ENCODE data around the gene ROR1.
"Not testable (repeated sequence)": the region's sequence is repeated elsewhere in the genome, so short reads cannot be mapped to it uniquely, and the experiment has no call there.

ROR1 gene

DNA sequence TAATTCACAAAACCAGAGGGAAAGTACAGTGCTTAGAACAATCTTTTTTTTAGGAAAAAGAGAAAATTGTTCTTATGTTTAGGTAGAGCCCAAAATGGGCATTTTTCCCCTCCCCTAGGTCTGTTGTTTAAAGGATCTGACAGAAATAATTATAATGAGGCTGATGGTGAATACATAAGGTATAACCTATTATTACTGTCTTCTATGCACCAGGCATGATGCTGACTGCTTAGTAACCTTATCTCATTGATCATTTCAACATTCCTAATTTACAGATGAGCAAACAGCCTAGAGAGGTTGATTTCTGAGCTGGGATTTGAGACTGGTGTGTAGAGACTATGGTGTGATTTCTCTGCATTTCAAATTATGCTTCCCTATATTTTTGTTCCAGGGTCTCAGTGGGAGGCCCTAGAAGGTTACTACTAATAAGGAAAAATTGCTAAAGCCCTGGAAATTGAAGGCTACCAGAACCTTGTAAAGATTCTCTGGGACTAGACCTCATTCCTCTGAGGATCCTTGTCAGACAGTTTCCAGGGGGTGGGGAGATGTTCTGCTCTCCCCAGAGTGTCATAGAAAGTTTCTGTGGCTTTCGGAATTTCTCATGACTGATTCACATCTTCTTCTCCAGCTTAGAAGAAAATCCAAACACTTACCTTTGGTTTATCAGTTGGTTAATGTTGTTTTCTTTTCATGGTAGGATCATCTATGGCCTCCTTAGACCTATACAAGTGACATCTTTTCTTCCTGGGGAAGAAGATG lies 44.9 kb downstream of the ROR1 start:
- Mint-ChIP-seq H3K4me1 (ENCODE audit: low read depth) (no peaks in the 10 kb centered on the region), H3K27me3 (peaks cover 9% of the 10 kb centered on the region), H3K9me3 (ENCODE audit: low read depth) (no peaks in the 10 kb centered on the region), H3K27ac (no peak overlapping the region), H3K36me3 (no peaks in the 10 kb centered on the region), H3K4me3 (no peak overlapping the region)

DNA sequence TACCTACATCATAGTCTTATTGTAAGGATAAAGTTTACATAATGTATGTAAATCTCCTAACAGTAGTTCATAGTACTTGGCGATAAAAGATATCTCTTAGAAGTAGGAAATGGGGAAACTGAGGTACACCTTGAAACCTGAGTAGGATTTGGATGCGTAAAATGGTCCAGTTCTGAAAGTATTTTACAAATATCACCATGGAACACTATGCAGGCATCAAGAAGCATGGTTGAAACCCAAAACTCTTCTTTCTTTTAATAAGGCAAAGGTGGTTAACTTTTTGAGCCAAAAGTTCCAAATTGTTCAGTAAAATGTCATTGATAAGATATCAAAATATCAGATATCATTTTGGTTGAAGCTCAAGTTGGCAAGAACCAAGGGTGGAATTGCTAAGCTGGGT lies 46.0 kb downstream of the ROR1 start:
- Mint-ChIP-seq H3K27ac (no peak overlapping the region), H3K36me3 (no peaks in the 10 kb centered on the region), H3K27me3 (peaks cover 9% of the 10 kb centered on the region), H3K4me1 (ENCODE audit: low read depth) (no peaks in the 10 kb centered on the region), H3K4me3 (no peak overlapping the region), H3K9me3 (ENCODE audit: low read depth) (no peaks in the 10 kb centered on the region)

DNA sequence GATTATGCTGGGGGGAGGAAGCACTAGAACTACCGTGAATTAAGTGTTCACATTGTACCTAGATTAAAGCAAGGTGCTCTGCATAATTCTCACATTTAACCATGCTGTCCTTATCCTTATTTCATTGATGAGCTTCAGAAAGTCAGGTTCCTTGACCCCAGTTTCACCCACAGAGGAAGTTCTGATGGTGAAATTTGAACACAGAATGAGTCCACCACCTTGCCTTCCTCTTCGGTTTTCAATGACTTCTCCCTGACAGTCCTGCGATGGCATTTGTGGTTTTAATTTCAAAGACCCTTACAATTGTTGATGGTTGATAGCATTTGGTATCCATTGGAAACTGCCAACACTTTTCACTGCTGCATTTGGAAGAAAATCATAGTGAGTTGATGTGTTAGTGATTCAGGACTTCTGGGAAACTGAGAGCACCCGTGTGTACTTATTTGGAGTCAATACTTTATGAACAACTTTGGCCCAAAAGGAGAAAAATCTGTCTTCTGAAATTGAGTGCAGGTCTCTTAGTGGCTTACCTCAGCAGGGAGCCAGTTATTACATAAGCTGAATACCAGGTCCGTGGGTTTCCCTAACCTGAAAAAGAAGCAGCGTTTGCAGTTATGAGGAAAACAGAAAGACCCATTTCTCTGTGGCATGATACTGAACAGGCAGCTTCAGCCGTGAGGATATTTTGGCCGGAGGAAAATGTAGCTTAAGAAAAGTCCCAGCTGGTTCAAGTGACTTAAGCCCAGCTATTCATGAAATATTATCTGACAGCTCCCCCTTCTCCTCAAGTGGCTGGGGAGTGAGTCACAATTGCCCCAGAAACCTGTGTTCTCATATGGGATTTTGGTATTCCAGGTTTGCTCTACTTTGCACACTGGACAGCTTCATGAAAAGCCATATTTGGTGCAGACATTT lies 47.5 kb downstream of the ROR1 start:
- peaks cover 7% of the 10 kb centered on the region for H3K27me3 Mint-ChIP-seq
- no peaks in the 10 kb centered on the region for H3K4me1 Mint-ChIP-seq (ENCODE audit: low read depth)
- no peaks in the 10 kb centered on the region for H3K36me3 Mint-ChIP-seq
- no peaks in the 10 kb centered on the region for H3K9me3 Mint-ChIP-seq (ENCODE audit: low read depth)
- H3K27ac Mint-ChIP-seq = no peak overlapping the region
- no peak overlapping the region for H3K4me3 Mint-ChIP-seq

DNA sequence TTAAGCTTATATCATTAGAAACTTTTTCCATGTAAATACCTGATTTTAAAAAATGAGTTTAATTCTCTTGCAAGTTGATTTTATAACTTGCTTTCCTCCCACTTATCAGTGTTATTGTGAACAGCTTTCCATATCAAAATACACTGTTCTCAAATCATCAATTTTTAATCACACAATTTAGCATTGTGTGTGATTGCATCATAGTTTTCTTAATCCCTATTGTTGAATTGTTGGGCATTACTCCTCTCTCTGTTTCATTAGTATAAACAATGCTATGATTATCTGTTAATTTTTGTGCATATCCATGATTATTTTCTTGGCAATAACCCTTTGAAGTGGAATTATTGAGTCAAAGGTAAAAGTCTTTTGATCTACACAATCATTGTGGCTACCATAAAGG lies 48.7 kb downstream of the ROR1 start:
- H3K4me1 Mint-ChIP-seq (ENCODE audit: low read depth) = no peaks in the 10 kb centered on the region
- H3K36me3 Mint-ChIP-seq = no peaks in the 10 kb centered on the region
- peaks cover 6% of the 10 kb centered on the region for H3K27me3 Mint-ChIP-seq
- no peak overlapping the region for H3K27ac Mint-ChIP-seq
- no peak overlapping the region for H3K4me3 Mint-ChIP-seq
- H3K9me3 Mint-ChIP-seq (ENCODE audit: low read depth) = no peaks in the 10 kb centered on the region

DNA sequence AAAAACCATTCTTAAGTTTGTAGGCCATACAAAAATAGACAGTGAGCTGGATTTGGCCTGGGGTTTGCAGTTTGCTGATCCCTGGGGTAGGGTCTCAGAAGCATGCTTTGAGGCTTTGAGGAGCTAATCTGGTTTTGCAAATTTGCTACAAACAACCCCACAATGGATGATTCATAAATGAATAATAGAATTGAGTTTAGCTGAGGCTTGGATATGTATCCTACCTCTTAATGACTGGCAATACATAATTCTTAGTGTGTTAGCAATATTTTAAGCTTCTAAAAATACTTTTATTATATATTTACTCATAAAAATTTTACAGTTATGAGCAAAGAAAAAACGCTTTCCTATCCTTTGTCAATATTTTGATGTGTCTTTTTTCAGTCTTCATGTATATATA lies 50.6 kb downstream of the ROR1 start:
- Mint-ChIP-seq H3K36me3 (no peaks in the 10 kb centered on the region), H3K27ac (no peak overlapping the region), H3K4me1 (ENCODE audit: low read depth) (no peaks in the 10 kb centered on the region), H3K27me3 (peaks cover 7% of the 10 kb centered on the region), H3K4me3 (no peak overlapping the region), H3K9me3 (ENCODE audit: low read depth) (no peaks in the 10 kb centered on the region)

DNA sequence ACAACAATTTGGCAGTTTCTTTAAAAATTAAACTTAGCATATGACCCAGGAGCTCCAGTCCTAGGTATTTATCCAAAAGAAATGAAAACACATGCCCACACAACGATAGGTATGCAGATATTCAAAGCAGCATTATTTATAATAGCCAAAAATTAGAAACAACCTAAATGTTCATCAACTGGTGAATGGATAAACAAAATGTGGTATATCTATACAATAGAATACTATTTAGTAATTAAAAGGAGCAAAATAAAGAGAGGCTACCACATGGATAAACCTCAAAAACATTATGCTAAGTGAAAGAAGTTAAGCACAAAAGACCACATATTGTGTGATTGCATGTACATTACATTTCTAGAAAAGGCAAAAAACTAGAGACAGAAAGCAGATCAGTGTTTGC lies 51.3 kb downstream of the ROR1 start:
- H3K36me3 Mint-ChIP-seq = no peaks in the 10 kb centered on the region
- H3K27ac Mint-ChIP-seq = no peak overlapping the region
- H3K27me3 Mint-ChIP-seq = peaks cover 7% of the 10 kb centered on the region
- H3K4me3 Mint-ChIP-seq = no peak overlapping the region
- H3K9me3 Mint-ChIP-seq (ENCODE audit: low read depth) = no peaks in the 10 kb centered on the region
- H3K4me1 Mint-ChIP-seq (ENCODE audit: low read depth) = no peaks in the 10 kb centered on the region

DNA sequence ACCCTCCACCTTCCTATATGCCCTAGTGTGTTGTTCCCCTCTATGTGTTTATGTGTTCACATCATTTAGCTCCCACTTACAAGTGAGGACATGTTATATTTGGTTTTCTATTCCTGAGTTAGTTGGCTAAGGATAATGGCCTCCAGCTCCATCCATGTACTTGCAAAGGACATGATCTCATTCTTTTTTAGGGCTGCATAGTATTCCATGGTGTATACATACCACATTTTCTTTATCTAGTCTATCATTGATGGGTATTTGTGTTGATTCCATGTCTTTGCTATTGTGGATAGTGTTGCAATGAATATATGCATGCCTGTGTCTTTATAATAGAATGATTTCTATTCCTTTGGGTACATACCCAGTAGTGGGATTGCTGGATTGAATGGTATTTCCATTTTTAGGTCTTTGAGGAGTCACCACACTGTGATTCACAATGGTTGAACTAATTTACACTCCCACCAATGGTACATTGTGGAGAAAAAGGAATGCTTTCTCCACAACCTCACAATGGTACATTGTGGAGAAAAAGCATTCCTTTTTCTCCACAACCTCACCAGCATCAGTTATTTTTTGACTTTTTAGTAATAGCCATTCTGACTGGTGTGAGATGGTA lies 52.5 kb downstream of the ROR1 start:
- not testable (repeated sequence) for H3K27me3 Mint-ChIP-seq; H3K9me3 Mint-ChIP-seq (ENCODE audit: low read depth); H3K4me1 Mint-ChIP-seq (ENCODE audit: low read depth); H3K4me3 Mint-ChIP-seq; H3K36me3 Mint-ChIP-seq; H3K27ac Mint-ChIP-seq

DNA sequence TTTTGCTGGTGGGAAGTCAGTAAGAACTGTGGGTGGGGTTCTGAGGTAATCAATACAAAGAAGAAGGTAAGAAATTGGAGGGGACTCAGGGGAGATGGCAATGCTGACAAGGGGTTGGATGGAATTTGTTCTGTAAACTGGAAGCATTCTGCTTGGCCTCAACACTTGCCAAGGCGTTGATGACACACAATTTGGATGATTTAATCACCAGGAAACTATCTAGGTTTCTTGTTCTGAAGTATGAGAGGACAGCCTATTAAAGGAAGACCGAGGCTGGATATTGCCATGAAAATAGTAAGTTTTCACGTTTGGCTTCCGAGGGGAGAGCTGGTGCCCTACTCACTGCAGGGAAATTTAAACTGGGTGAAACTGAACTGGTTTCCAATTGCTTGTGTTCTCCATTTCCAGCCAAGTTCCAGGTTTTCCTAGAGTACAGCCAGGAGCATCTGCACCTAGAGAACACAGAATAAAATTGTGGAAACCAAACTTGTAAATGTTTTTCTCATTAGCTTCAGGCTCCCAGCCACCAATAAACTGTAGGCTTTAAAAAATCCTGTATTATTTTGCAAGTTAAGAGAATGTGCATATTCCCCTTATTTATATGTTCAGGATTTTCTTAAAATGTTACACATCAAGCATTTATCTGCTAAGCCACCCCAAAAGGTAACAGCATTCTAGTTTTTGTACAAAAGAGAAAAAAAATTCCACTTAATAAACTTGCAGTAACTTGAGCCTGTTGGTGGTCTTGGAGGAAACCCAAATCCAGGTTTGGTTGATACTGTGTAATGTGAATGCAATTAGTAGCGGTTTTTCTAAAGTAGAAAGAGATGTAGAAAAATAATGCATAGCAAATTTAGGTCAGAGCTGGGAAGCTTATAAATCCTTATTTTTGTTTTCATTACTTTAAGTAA lies 53.8 kb downstream of the ROR1 start:
- Mint-ChIP-seq H3K27me3 (peaks cover 7% of the 10 kb centered on the region), H3K36me3 (no peaks in the 10 kb centered on the region), H3K4me3 (no peak overlapping the region), H3K4me1 (ENCODE audit: low read depth) (no peaks in the 10 kb centered on the region), H3K27ac (no peak overlapping the region), H3K9me3 (ENCODE audit: low read depth) (no peaks in the 10 kb centered on the region)

DNA sequence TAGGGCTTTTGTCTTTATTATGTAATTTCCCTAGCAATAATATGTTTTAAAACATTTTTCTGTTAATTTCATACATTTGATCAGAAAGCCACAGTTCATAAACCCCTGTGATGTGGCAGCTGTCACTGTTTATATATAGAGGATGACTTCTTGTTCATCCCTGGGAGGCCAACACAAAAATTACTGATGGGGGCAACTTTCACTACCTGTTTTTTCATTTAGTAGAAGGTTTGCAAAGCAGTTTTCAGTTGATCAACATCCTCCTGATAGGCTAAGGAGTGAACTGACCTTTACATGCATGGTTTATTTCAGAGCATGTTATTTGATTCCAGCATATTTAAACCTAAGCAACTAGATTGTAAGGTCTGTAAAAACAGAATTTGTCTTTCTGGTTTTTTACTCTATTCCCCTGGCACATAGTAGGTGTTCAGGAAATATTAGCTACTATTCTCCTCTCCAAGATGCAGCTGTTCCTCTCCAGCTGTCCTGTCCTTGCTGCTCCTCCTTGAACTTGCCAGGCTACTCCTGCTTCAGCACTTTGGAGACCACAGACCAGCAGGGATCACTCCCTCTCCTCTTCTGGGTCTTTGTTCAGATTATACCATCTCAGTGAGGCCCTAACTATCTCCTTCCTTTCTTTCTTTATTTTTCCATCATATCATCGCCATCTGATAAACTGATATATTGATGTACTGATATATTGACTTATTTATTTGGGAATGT lies 54.7 kb downstream of the ROR1 start:
- no peak overlapping the region for H3K4me3 Mint-ChIP-seq
- no peaks in the 10 kb centered on the region for H3K9me3 Mint-ChIP-seq (ENCODE audit: low read depth)
- H3K36me3 Mint-ChIP-seq = no peaks in the 10 kb centered on the region
- H3K27me3 Mint-ChIP-seq = peaks cover 7% of the 10 kb centered on the region
- no peak overlapping the region for H3K27ac Mint-ChIP-seq
- H3K4me1 Mint-ChIP-seq (ENCODE audit: low read depth) = no peaks in the 10 kb centered on the region

DNA sequence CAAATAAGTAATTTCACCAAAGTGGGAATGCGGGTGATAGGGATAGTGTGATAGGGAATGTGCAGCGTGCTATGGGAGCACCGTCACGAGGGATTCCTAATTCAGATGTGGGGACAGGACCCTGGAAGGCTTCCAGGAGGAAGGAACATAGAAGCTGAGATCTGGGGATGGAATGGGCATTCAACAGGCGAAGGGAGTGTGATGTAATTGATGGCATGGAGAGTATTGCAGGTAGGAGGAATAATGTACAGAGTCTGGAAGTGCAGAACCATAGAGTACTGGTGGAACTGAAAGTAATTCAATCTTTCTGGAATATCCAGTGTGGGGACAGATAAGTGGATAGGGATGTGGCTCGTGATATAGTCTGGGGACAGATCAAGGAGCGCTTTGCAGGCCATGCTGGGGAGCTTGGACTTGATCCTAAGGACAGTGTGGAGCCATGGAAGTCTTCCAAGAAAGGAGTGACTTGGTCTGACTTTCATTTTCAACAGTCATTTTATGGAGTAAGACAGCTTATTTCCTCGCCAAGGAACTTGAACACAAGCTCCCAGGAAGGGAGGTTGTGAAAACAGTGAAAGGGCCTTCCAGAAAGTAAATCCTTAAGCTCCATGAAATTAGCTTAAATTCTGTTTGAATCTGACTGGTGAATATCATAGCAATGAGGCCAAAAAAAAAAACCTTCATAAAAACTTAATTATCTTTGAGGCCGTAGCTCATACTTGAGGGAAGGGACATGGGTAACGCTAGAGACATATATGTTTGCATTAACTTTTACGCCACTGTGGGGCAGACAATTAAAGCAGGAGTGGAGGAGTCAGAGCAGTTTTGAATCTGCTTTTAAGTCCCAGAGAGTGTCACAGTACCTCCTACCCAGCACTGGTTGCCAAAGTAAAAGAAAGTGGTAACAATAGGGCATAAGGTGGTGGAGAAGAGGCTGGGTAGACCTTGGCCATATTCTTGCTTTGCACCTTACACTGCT lies 55.8 kb downstream of the ROR1 start:
- Mint-ChIP-seq H3K9me3 (ENCODE audit: low read depth) (no peaks in the 10 kb centered on the region), H3K27ac (no peak overlapping the region), H3K4me3 (no peak overlapping the region), H3K27me3 (peaks cover 7% of the 10 kb centered on the region), H3K36me3 (no peaks in the 10 kb centered on the region), H3K4me1 (ENCODE audit: low read depth) (no peaks in the 10 kb centered on the region)

DNA sequence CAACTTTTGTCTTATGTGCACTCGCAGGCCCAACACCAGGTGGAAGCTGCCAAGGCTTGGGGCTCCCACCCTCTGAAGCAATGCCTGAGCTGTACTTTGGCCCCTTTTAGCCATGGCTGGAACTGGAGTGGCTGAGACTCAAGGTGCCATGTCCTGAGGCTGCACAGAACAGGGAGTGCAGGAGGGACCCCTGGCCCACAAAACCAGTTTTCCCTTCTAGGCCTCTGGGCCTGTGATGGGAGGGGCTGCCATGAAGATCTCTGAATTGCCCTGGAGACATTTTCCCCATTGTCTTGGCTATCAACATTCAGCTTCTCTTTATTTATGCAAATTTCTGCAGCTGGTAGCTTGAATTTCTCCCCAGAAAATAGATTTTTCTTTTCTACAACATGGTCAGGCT lies 57.6 kb downstream of the ROR1 start:
- no peaks in the 10 kb centered on the region for H3K9me3 Mint-ChIP-seq (ENCODE audit: low read depth)
- H3K4me1 Mint-ChIP-seq (ENCODE audit: low read depth) = no peaks in the 10 kb centered on the region
- no peaks in the 10 kb centered on the region for H3K36me3 Mint-ChIP-seq
- H3K4me3 Mint-ChIP-seq = no peak overlapping the region
- peaks cover 4% of the 10 kb centered on the region for H3K27me3 Mint-ChIP-seq
- no peak overlapping the region for H3K27ac Mint-ChIP-seq

DNA sequence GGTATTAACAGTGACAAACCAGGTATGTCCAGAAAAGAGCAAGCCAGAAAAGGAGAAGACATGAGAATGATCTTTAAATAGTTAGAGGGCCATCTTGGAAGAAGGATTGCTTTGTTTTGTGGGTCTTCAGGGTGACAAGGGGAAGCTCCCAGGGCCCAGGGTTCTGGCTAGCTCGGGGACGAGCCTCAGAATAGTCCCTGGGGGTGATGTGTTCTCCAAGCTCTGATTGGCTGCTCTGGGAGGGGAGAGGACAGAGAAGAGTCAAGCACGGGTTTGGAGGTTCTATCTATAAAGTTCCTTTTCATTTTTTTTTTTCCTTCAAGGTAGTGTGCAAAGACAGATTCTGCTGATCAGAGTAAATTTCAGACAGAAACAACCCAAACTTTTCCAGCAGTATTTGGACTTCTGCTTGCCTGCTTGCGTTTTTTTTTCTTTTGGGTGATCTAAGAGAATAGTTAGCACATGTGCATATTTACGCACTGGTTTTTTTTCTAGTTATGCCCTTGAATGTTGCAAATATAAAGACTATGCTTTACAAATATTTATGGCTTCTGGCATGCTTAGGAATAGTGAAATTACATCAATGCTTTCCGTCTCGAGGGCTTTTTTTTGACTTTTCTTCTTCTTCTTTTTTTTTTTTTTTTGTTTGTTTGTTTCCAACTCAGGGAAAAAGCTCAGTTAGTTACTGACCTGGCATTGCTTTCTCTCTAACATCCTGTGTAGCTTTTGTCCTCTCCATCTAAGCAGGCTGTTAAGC lies 59.7 kb downstream of the ROR1 start:
- H3K27me3 Mint-ChIP-seq = peaks cover 4% of the 10 kb centered on the region
- H3K36me3 Mint-ChIP-seq = no peaks in the 10 kb centered on the region
- no peak overlapping the region for H3K4me3 Mint-ChIP-seq
- H3K27ac Mint-ChIP-seq = no peak overlapping the region
- H3K9me3 Mint-ChIP-seq (ENCODE audit: low read depth) = no peaks in the 10 kb centered on the region
- H3K4me1 Mint-ChIP-seq (ENCODE audit: low read depth) = no peaks in the 10 kb centered on the region

DNA sequence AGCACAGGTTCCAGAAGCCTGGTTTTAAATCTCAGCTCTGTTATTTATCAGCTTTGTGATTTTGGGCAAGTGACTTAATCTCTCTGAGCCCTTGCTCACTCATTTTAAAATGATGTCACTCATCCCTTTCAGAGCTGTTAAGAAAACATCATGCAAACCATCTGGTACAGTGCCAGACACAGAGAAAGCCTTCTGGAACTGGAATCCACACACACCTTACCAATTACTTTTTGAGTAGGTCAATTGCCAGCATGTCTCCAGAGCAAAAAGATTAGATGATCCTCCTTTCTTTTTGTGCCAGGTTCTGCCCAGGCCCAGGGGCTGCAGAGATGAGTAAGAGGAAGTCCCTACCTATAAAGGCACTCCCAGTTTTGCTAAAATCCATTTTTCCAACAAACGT lies 61.3 kb downstream of the ROR1 start:
- Mint-ChIP-seq H3K36me3 (no peaks in the 10 kb centered on the region), H3K27ac (no peak overlapping the region), H3K4me3 (no peak overlapping the region), H3K4me1 (ENCODE audit: low read depth) (no peaks in the 10 kb centered on the region), H3K9me3 (ENCODE audit: low read depth) (no peaks in the 10 kb centered on the region), H3K27me3 (no peaks in the 10 kb centered on the region)
